ENCODE measurements around the gene CILP2.

CILP2 gene, protein sequence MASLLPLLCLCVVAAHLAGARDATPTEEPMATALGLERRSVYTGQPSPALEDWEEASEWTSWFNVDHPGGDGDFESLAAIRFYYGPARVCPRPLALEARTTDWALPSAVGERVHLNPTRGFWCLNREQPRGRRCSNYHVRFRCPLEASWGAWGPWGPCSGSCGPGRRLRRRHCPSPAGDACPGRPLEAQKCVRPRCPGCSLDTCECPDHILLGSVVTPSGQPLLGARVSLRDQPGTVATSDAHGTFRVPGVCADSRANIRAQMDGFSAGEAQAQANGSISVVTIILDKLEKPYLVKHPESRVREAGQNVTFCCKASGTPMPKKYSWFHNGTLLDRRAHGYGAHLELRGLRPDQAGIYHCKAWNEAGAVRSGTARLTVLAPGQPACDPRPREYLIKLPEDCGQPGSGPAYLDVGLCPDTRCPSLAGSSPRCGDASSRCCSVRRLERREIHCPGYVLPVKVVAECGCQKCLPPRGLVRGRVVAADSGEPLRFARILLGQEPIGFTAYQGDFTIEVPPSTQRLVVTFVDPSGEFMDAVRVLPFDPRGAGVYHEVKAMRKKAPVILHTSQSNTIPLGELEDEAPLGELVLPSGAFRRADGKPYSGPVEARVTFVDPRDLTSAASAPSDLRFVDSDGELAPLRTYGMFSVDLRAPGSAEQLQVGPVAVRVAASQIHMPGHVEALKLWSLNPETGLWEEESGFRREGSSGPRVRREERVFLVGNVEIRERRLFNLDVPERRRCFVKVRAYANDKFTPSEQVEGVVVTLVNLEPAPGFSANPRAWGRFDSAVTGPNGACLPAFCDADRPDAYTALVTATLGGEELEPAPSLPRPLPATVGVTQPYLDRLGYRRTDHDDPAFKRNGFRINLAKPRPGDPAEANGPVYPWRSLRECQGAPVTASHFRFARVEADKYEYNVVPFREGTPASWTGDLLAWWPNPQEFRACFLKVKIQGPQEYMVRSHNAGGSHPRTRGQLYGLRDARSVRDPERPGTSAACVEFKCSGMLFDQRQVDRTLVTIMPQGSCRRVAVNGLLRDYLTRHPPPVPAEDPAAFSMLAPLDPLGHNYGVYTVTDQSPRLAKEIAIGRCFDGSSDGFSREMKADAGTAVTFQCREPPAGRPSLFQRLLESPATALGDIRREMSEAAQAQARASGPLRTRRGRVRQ

DNA sequence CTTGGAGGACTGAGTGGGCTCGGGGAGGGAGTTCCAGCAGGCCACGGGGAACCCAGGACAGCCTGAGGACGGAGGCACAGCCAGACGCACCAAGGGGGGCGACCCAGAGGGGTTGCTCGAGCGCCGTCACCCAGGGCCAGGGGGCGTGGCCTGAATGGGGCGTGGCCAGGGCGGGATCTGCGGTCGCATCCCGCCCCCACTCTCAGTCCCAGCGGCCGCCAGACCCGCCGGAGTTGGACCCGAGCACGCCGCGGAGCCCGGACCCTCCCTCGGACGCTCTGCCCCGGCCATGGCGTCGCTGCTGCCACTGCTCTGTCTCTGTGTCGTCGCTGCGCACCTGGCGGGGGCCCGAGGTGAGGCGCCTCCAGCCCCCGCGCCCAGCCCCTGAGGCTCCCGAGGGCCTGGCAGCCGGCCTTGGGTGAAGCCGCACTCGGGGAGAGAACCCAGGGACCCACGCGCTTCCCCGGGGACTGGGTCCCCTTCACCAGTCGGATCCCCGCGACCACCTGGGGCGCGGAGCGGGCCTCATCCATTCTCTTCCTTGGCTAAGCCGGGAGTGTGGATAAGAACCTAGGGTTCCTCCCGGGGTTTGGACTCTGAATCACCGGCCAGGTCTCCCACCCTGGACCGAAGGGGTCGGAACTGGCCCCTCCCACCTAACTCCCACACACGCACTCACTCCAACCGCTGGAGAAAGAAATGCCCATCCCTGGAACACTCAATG, at the start of gene CILP2:
TSS of gene CILP2 (plus strand) at position 205 of the 724 bp plus-strand sequence. CDS start at position 290, 85 bp downstream.
- H3K9me3 ChIP-seq (ENCODE audit: control insufficient read depth, low read length) = no peaks in the 10 kb centered on the region
- H3K9ac ChIP-seq = no peak within 1 kb of the TSS
- peak within 1 kb of the TSS; percentile 57 for H2AFZ ChIP-seq
- H3K36me3 ChIP-seq (ENCODE audit: control insufficient read depth, insufficient read depth, low read length) = no peaks in the 10 kb centered on the region
- peaks cover 3% of the 10 kb centered on the region for H3K4me1 ChIP-seq
- H3K79me2 ChIP-seq = no peaks in the 10 kb centered on the region
- H3K27me3 ChIP-seq (ENCODE audit: control insufficient read depth, insufficient read depth, low read length) = peaks cover 3% of the 10 kb centered on the region
- TF ChIP-seq, protein P1, sequence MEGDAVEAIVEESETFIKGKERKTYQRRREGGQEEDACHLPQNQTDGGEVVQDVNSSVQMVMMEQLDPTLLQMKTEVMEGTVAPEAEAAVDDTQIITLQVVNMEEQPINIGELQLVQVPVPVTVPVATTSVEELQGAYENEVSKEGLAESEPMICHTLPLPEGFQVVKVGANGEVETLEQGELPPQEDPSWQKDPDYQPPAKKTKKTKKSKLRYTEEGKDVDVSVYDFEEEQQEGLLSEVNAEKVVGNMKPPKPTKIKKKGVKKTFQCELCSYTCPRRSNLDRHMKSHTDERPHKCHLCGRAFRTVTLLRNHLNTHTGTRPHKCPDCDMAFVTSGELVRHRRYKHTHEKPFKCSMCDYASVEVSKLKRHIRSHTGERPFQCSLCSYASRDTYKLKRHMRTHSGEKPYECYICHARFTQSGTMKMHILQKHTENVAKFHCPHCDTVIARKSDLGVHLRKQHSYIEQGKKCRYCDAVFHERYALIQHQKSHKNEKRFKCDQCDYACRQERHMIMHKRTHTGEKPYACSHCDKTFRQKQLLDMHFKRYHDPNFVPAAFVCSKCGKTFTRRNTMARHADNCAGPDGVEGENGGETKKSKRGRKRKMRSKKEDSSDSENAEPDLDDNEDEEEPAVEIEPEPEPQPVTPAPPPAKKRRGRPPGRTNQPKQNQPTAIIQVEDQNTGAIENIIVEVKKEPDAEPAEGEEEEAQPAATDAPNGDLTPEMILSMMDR (IDR thresholded peaks at IDR 0.05) = no peak
- peak within 1 kb of the TSS; percentile 42 for H3K4me2 ChIP-seq (ENCODE audit: low read length)
- peak within 1 kb of the TSS; percentile 17 for H3K4me3 ChIP-seq (ENCODE audit: low read depth, low read length)
- no peak within 1 kb of the TSS for H3K27ac ChIP-seq

DNA sequence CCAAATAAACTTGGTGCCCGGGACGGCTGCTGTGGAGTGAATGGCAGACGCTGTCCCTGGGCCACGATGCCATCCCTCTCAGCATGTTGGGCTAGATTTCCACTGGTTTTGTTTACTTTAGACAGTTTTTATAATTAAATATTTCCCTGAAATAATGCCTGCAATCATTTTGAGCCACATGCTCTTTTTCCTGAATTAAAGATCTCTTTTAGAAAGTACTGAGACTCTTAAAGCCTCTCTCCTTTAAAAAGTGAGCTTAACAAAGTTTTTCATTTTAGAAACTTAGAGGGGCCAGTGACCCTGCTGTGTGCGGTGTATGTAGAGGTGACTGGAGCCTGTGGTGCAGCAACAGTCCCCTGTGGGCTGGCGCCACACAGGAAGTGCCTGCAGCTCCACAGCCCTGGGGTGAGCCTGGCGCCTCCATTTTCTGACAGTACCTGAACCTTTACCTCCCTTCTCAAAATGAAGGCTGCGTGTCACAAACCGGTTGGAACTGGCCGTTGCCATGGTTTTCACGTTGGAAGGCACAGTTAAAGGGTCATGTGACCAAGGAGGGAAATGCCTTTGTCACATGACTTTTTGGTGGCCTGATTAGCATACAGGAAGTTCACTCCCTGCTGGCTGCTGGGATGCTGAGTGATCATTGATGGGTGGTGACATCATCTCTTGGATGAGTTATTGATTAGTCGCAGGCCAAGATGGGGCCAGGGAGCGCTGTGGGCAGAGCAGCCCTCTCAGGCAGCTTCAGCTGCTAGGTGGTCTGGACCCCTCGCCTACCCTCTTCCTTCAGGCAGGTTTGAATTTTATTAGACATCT, 49.0 kb upstream of the CILP2 start:
- H3K27me3 ChIP-seq (ENCODE audit: control insufficient read depth, insufficient read depth, low read length) = no peaks in the 10 kb centered on the region
- peaks cover 56% of the 10 kb centered on the region for H3K4me1 ChIP-seq
- H3K9me3 ChIP-seq (ENCODE audit: control insufficient read depth, low read length) = no peaks in the 10 kb centered on the region
- TF ChIP-seq, protein P1 (IDR thresholded peaks at IDR 0.05) = no peak
- H3K79me2 ChIP-seq = peaks cover 21% of the 10 kb centered on the region
- H3K27ac ChIP-seq = peak overlapping the region; percentile 98
- no peaks in the 10 kb centered on the region for H3K36me3 ChIP-seq (ENCODE audit: control insufficient read depth, insufficient read depth, low read length)
- H3K4me3 ChIP-seq (ENCODE audit: low read depth, low read length) = peak overlapping the region; percentile 34
- H2AFZ ChIP-seq = peak overlapping the region; percentile 85
- no peak overlapping the region for H3K9ac ChIP-seq
- H3K4me2 ChIP-seq (ENCODE audit: low read length) = peak overlapping the region; percentile 8

DNA sequence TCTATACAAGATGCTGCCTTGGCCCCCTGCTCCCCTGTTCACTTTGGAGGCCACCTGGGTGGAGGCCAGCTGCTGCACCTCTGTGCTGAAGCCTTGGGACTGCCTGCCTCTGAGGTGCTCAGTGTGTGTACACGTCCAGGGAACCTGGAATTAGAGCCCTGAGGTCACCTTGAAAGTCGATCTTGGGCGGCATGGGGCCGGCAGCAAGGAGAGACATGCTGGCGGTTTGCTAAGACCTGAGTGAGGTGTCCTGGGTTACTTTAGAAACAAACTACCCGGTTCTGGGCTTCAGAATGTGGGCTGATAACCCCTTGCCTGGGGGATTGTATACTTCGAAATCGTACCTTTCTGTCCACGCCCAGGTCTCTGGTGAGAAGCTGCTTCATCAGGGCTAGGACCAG, 48.3 kb upstream of the CILP2 start:
- no peaks in the 10 kb centered on the region for H3K36me3 ChIP-seq (ENCODE audit: control insufficient read depth, insufficient read depth, low read length)

More for the DNA sequence above, 48.3 kb upstream of the CILP2 start:
- Histone ChIP-seq H3K4me3 (ENCODE audit: low read depth, low read length) (peak overlapping the region; percentile 17), H3K4me2 (ENCODE audit: low read length) (peak overlapping the region; percentile 8), H3K79me2 (peaks cover 23% of the 10 kb centered on the region), H3K4me1 (peaks cover 53% of the 10 kb centered on the region), H3K27me3 (ENCODE audit: control insufficient read depth, insufficient read depth, low read length) (no peaks in the 10 kb centered on the region), H2AFZ (peak overlapping the region; percentile 85), H3K9ac (no peak overlapping the region), H3K27ac (peak overlapping the region; percentile 98), H3K9me3 (ENCODE audit: control insufficient read depth, low read length) (no peaks in the 10 kb centered on the region)
- TF ChIP-seq, protein P1 (IDR thresholded peaks at IDR 0.05) = no peak

Data from parathyroid adenoma (tissue), 2 donors.